SJSA1 (cell line): ENCODE measurements around the gene FANCM. TPM values are rescaled to one million over a fixed set of nuclear protein-coding genes. Genes with fewer than 3 reads are reported as not detected.

Experiments used
- DNase-seq, 2 experiments: peaks; one replicate each; pipeline ENCODE4 v3.0.0-alpha.2; 2015 to 2020; ENCODE audit warnings: low spot score in 2 of 2, low read depth in 1 of 2
- H3K27ac ChIP-seq: fragments of 250-450 bp; sonication (Bioruptor Pico); 2 replicates; pipeline ENCODE4 v1.5.1; 2020; ENCODE audit warnings: mild to moderate bottlenecking, moderate library complexity
- H3K27me3 ChIP-seq: fragments of 250-450 bp; sonication (Bioruptor Pico); replicated peaks from 2 replicates; pipeline ENCODE4 v1.5.1; 2020; ENCODE audit warnings: mild to moderate bottlenecking, moderate library complexity
- H3K36me3 ChIP-seq: fragments of 250-450 bp; sonication (Bioruptor Pico); 2 replicates; pipeline ENCODE4 v1.5.1; 2020; ENCODE audit warnings: mild to moderate bottlenecking
- H3K4me1 ChIP-seq: fragments of 250-450 bp; sonication (Bioruptor Pico); replicated peaks from 2 replicates; pipeline ENCODE4 v1.6.1; 2021; ENCODE audit warnings: mild to moderate bottlenecking
- H3K4me3 ChIP-seq: fragments of 250-450 bp; sonication (Bioruptor Pico); 2 replicates; pipeline ENCODE4 v1.5.1; 2020; ENCODE audit warnings: mild to moderate bottlenecking
- H3K9me3 ChIP-seq: fragments of 250-450 bp; sonication (Bioruptor Pico); replicated peaks from 2 replicates; pipeline ENCODE4 v1.5.1; 2020; ENCODE audit warnings: mild to moderate bottlenecking
- total RNA-seq: library from RNA; depleted of rRNA; stranded (reverse); fragments of >200 nt; shearing (Covaris generic); gene quantifications from 2 replicates; pipeline ENCODE4 v1.2.3, GENCODE V29; 2014; rRNA removed

FANCM gene
- 8.1 and 11.3 TPM in 2 replicates for total RNA-seq

- peak within 1 kb of the TSS; percentile 69 for H3K4me3 ChIP-seq
- no peaks in the 10 kb centered on the region for H3K27me3 ChIP-seq
- H3K27ac ChIP-seq, result peak within 1 kb of the TSS; percentile 10; the same call in 1 of the 2 replicates
- no peaks in the 10 kb centered on the region for H3K36me3 ChIP-seq
- peaks cover 8% of the 10 kb centered on the region for H3K4me1 ChIP-seq
- H3K9me3 ChIP-seq, result no peaks in the 10 kb centered on the region
- peak; percentile 86 to 92 for DNase-seq
These were observed at the start of gene FANCM for GRCh38 chr14:45135659-45136395. Gene FANCM (plus strand): TSS chr14:45135930. CDS start chr14:45136032, 102 bp downstream.

GRCh38 chr14:45089813-45090212 is 45.9 kb upstream of the FANCM start:
- Histone ChIP-seq H3K27ac (no peak overlapping the region), H3K36me3 (0 out of 2 replicates have a peak, but pooled peaks cover under 1% of the 10 kb centered on the region), H3K27me3 (no peaks in the 10 kb centered on the region), H3K4me1 (peaks cover 22% of the 10 kb centered on the region), H3K4me3 (no peak overlapping the region), H3K9me3 (no peaks in the 10 kb centered on the region)
- DNase-seq, result no peak

GRCh38 chr14:45091710-45092109 is 44.0 kb upstream of the FANCM start:
- Histone ChIP-seq H3K27me3 (no peaks in the 10 kb centered on the region), H3K36me3 (peaks cover 18% of the 10 kb centered on the region), H3K4me3 (no peak overlapping the region), H3K4me1 (peaks cover 15% of the 10 kb centered on the region), H3K27ac (no peak overlapping the region), H3K9me3 (no peaks in the 10 kb centered on the region)
- DNase-seq, result peak in 1 of 2 experiments; percentile 2

- Histone ChIP-seq H3K4me1 (peaks cover 15% of the 10 kb centered on the region), H3K9me3 (no peaks in the 10 kb centered on the region), H3K36me3 (peaks cover 32% of the 10 kb centered on the region), H3K27ac (no peak overlapping the region), H3K4me3 (no peak overlapping the region), H3K27me3 (no peaks in the 10 kb centered on the region)
- DNase-seq, result no peak
These were observed 41.5 kb upstream of the FANCM start for GRCh38 chr14:45094275-45094674.

- Histone ChIP-seq H3K4me1 (peaks cover 9% of the 10 kb centered on the region), H3K27ac (no peak overlapping the region), H3K4me3 (no peak overlapping the region), H3K27me3 (no peaks in the 10 kb centered on the region), H3K36me3 (peaks cover 37% of the 10 kb centered on the region), H3K9me3 (no peaks in the 10 kb centered on the region)
- no peak for DNase-seq
These were observed 40.6 kb upstream of the FANCM start for GRCh38 chr14:45095143-45095542.

GRCh38 chr14:45096218-45096617 is 39.5 kb upstream of the FANCM start:
- peaks cover 48% of the 10 kb centered on the region for H3K36me3 ChIP-seq
- DNase-seq, result no peak
- H3K27me3 ChIP-seq, result no peaks in the 10 kb centered on the region
- H3K9me3 ChIP-seq, result no peaks in the 10 kb centered on the region
- no peak overlapping the region for H3K27ac ChIP-seq
- no peak overlapping the region for H3K4me3 ChIP-seq
- H3K4me1 ChIP-seq, result 0 out of 2 replicates have a peak, but pooled peaks cover 2% of the 10 kb centered on the region

GRCh38 chr14:45103806-45104205 is 31.9 kb upstream of the FANCM start:
- Histone ChIP-seq H3K4me3 (no peak overlapping the region), H3K27me3 (no peaks in the 10 kb centered on the region), H3K27ac (no peak overlapping the region), H3K9me3 (no peaks in the 10 kb centered on the region), H3K4me1 (no peaks in the 10 kb centered on the region), H3K36me3 (peaks cover 80% of the 10 kb centered on the region)
- DNase-seq, result no peak

- Histone ChIP-seq H3K36me3 (peaks cover 83% of the 10 kb centered on the region), H3K4me1 (no peaks in the 10 kb centered on the region)
- no peak for DNase-seq
These were observed 31.2 kb upstream of the FANCM start for GRCh38 chr14:45104561-45104960.

GRCh38 chr14:45112896-45113781 is 22.6 kb upstream of the FANCM start:
- no peak overlapping the region for H3K27ac ChIP-seq
- H3K36me3 ChIP-seq, result peaks cover 82% of the 10 kb centered on the region
- DNase-seq, result no peak

More at GRCh38 chr14:45104561-45104960, 31.2 kb upstream of the FANCM start:
- Histone ChIP-seq H3K27me3 (no peaks in the 10 kb centered on the region), H3K4me3 (no peak overlapping the region), H3K9me3 (no peaks in the 10 kb centered on the region), H3K27ac (no peak overlapping the region)

GRCh38 chr14:45114327-45114726 is 21.4 kb upstream of the FANCM start:
- H3K27me3 ChIP-seq, result no peaks in the 10 kb centered on the region
- no peaks in the 10 kb centered on the region for H3K9me3 ChIP-seq
- H3K4me3 ChIP-seq, result no peak overlapping the region
- H3K36me3 ChIP-seq, result peaks cover 83% of the 10 kb centered on the region
- H3K4me1 ChIP-seq, result no peaks in the 10 kb centered on the region
- DNase-seq, result no peak
- H3K27ac ChIP-seq, result no peak overlapping the region

More at GRCh38 chr14:45112896-45113781, 22.6 kb upstream of the FANCM start:
- Histone ChIP-seq H3K27me3 (no peaks in the 10 kb centered on the region), H3K4me3 (no peak overlapping the region), H3K4me1 (no peaks in the 10 kb centered on the region), H3K9me3 (no peaks in the 10 kb centered on the region)

- no peak for DNase-seq
- H3K36me3 ChIP-seq, result peaks cover 81% of the 10 kb centered on the region
- H3K4me1 ChIP-seq, result no peaks in the 10 kb centered on the region
- no peak overlapping the region for H3K27ac ChIP-seq
- no peaks in the 10 kb centered on the region for H3K27me3 ChIP-seq
- H3K9me3 ChIP-seq, result no peaks in the 10 kb centered on the region
- no peak overlapping the region for H3K4me3 ChIP-seq
These were observed 17.1 kb upstream of the FANCM start for GRCh38 chr14:45118594-45118993.

GRCh38 chr14:45120096-45120495 is 15.6 kb upstream of the FANCM start:
- DNase-seq, result no peak
- H3K36me3 ChIP-seq, result peaks cover 75% of the 10 kb centered on the region
- H3K4me3 ChIP-seq, result no peak overlapping the region
- H3K27ac ChIP-seq, result no peak overlapping the region
- no peaks in the 10 kb centered on the region for H3K27me3 ChIP-seq
- H3K4me1 ChIP-seq, result no peaks in the 10 kb centered on the region
- no peaks in the 10 kb centered on the region for H3K9me3 ChIP-seq

GRCh38 chr14:45123271-45123670 is 12.5 kb upstream of the FANCM start:
- Histone ChIP-seq H3K36me3 (peaks cover 59% of the 10 kb centered on the region), H3K4me1 (no peaks in the 10 kb centered on the region), H3K27ac (no peak overlapping the region), H3K9me3 (no peaks in the 10 kb centered on the region), H3K4me3 (no peak overlapping the region), H3K27me3 (no peaks in the 10 kb centered on the region)
- no peak for DNase-seq

- no peaks in the 10 kb centered on the region for H3K27me3 ChIP-seq
- H3K36me3 ChIP-seq, result peaks cover 47% of the 10 kb centered on the region
- DNase-seq, result no peak
- no peak overlapping the region for H3K27ac ChIP-seq
- no peaks in the 10 kb centered on the region for H3K9me3 ChIP-seq
- no peak overlapping the region for H3K4me3 ChIP-seq
- H3K4me1 ChIP-seq, result no peaks in the 10 kb centered on the region
These were observed 10.0 kb upstream of the FANCM start for GRCh38 chr14:45125754-45126153.
